ENCODE measurements around the gene ASCC1. TPM values are rescaled to one million over a fixed set of nuclear protein-coding genes. Genes with fewer than 3 reads are reported as not detected.
A peak's percentile ranks its signal among the peaks of the same experiment; 100 is the strongest.
"Not testable (repeated sequence)": the region's sequence is repeated elsewhere in the genome, so short reads cannot be mapped to it uniquely, and the experiment has no call there.

The ASCC1 gene
- polyA plus RNA-seq, 2 of the 4 experiments (the other 2 are of a cell fraction), result 56.5 to 82.3 TPM

- H3K27ac ChIP-seq, result peak overlapping the region in 1 of 2 experiments; percentile 15; a peak in 2 of 6 replicates
- TF ChIP-seq SMC3 (IDR thresholded peaks at IDR 0.05), result no peak
- TF ChIP-seq, protein P1, sequence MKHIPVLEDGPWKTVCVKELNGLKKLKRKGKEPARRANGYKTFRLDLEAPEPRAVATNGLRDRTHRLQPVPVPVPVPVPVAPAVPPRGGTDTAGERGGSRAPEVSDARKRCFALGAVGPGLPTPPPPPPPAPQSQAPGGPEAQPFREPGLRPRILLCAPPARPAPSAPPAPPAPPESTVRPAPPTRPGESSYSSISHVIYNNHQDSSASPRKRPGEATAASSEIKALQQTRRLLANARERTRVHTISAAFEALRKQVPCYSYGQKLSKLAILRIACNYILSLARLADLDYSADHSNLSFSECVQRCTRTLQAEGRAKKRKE (CRISPR knock-in tag; IDR thresholded peaks at IDR 0.05; ENCODE audit: low read depth), result no peak
- TF ChIP-seq ZC3H11A (IDR thresholded peaks at IDR 0.05), result no peak
- TF ChIP-seq MAX (IDR thresholded peaks at IDR 0.05), result no peak
- TF ChIP-seq FOXS1 (CRISPR knock-in tag; IDR thresholded peaks at IDR 0.05), result no peak
- H3K4me2 ChIP-seq, result peak overlapping the region; percentile 33; the same call in 2 of the 3 replicates
- ATAC-seq, result peak in 1 of 2 experiments; percentile 45; a peak in 2 of 6 replicates
- DNase-seq (ENCODE audit: low read depth in 1 of 2, low spot score in 1 of 2), result no peak
- FAIRE-seq, result no peak
- peaks cover 14% of the 10 kb centered on the region; the same call in 2 of the 3 replicates for H3K4me1 ChIP-seq
- peaks cover 4% of the 10 kb centered on the region; the same call in 1 of the 3 replicates for H3K9me3 ChIP-seq
- ChIA-PET POLR2A (interaction anchor here (1.3 kb wide), 1 partner anchor 133 kb away, joined by 3 read pairs; the partner anchor contains the start of gene DDIT4), CTCF (interaction anchor here (0.5 to 3.7 kb wide), 6 partner anchors 8 to 166 kb away, joined by 3 to 21 read pairs (median 4); no protein-coding TSS in a partner anchor)
- H3K4me3 ChIP-seq, result no peak overlapping the region
Observed at GRCh38 chr10:72140174-72140573, 75.9 kb downstream of the ASCC1 start.

DNA sequence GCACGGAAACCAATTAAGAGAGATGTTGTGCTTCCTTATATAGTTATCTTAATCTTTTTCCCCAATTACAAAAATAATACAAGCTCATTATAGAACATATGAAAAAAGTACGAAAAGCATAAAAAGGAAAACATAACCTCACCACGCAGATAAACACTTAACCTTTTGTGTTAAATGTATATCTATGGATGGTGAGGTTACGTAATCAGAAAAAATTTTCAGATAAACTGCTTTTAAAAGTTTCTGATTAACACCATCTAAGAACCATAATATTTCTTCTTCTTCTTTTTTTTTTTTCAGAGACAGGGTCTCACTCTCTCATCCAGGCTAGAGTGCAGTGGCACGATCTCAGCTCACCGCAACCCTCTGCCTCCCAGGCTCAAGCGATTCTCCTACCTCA is 78.5 kb downstream of the ASCC1 start:
- ChIA-PET POLR2A (no interaction called here), CTCF (interaction anchor here (0.6 to 3.2 kb wide), 7 partner anchors 11 to 299 kb away, joined by 3 to 24 read pairs (median 4); no protein-coding TSS in a partner anchor)
- no peak for FAIRE-seq
- no peak for DNase-seq (ENCODE audit: low read depth in 1 of 2, low spot score in 1 of 2)
- TF ChIP-seq ZC3H11A (IDR thresholded peaks at IDR 0.05) (no peak), POLR2A (IDR thresholded peaks at IDR 0.05; ENCODE audit: low read length) (no peak), RAD21 (conservative IDR thresholded peaks at IDR 0.05 in 1 of 2, IDR thresholded peaks at IDR 0.05 in 1 of 2) (no peak), FOSB (CRISPR knock-in tag; IDR thresholded peaks at IDR 0.05) (no peak), RARB (CRISPR knock-in tag; IDR thresholded peaks at IDR 0.05) (no peak), BCL3 (IDR thresholded peaks at IDR 0.05) (no peak)
- Histone ChIP-seq H3K27ac (0 out of 6 replicates have a peak overlapping the region, but pooled peaks of 1 of the 2 experiments have one; percentile 14), H3K4me1 (peaks cover 32% of the 10 kb centered on the region), H3K9me3 (peaks cover 4% of the 10 kb centered on the region; the same call in 1 of the 3 replicates), H3K4me3 (no peak overlapping the region), H3K4me2 (no peak overlapping the region)
- ATAC-seq, result no peak
- WGBS (ENCODE audit: missing lambda C conversion rate), result 94% methylated on average over 7 of the region's 7 CpGs

GRCh38 chr10:72136225-72136624 is 79.9 kb downstream of the ASCC1 start:
- POLR2A ChIA-PET; H3K4me2 ChIP-seq; FAIRE-seq; H3K9me3 ChIP-seq; ATAC-seq; DNase-seq (ENCODE audit: low read depth in 1 of 2, low spot score in 1 of 2); H3K4me3 ChIP-seq; H3K27ac ChIP-seq: not testable (repeated sequence)
- CTCF ChIA-PET, result interaction anchor here (0.7 to 3.2 kb wide), 5 partner anchors 10 to 733 kb away, joined by 3 to 24 read pairs (median 3); no protein-coding TSS in a partner anchor
- peaks cover 37% of the 10 kb centered on the region for H3K4me1 ChIP-seq
- WGBS (ENCODE audit: missing lambda C conversion rate), result 94% methylated on average over 10 of the region's 10 CpGs
- TF ChIP-seq MAFK (IDR thresholded peaks at IDR 0.05; ENCODE audit: partially characterized antibody), result peak; percentile 85

GRCh38 chr10:72134785-72135767 is 81.0 kb downstream of the ASCC1 start:
- ATAC-seq, result no peak
- CTCF ChIA-PET, result interaction anchor here (0.9 to 3.2 kb wide), 4 partner anchors 9 to 88 kb away, joined by 3 to 24 read pairs (median 3); no protein-coding TSS in a partner anchor
- no peak overlapping the region for H3K4me2 ChIP-seq
- peaks cover 4% of the 10 kb centered on the region; the same call in 1 of the 3 replicates for H3K9me3 ChIP-seq
- peak overlapping the region; percentile 26 to 56; a peak in 4 of 6 replicates for H3K27ac ChIP-seq
- no peak overlapping the region for H3K4me3 ChIP-seq
- FAIRE-seq, result no peak
- H3K4me1 ChIP-seq, result peaks cover 29% of the 10 kb centered on the region
- WGBS (ENCODE audit: missing lambda C conversion rate), result 88% methylated on average over 10 of the region's 10 CpGs
- POLR2A ChIA-PET, result no interaction called here
- no peak for DNase-seq (ENCODE audit: low read depth in 1 of 2, low spot score in 1 of 2)
- TF ChIP-seq KDM1A (IDR thresholded peaks at IDR 0.05; ENCODE audit: low read depth) (no peak), MYC (IDR thresholded peaks at IDR 0.05; ENCODE audit: borderline replicate concordance, low read length) (no peak), REST (IDR thresholded peaks at IDR 0.05) (no peak), CHD2 (IDR thresholded peaks at IDR 0.05; ENCODE audit: low read length, partially characterized antibody) (no peak), EHF (CRISPR knock-in tag; IDR thresholded peaks at IDR 0.05) (no peak)
- TF ChIP-seq, protein P1 (CRISPR knock-in tag; IDR thresholded peaks at IDR 0.05; ENCODE audit: low read depth), result no peak
- TF ChIP-seq, protein P2, sequence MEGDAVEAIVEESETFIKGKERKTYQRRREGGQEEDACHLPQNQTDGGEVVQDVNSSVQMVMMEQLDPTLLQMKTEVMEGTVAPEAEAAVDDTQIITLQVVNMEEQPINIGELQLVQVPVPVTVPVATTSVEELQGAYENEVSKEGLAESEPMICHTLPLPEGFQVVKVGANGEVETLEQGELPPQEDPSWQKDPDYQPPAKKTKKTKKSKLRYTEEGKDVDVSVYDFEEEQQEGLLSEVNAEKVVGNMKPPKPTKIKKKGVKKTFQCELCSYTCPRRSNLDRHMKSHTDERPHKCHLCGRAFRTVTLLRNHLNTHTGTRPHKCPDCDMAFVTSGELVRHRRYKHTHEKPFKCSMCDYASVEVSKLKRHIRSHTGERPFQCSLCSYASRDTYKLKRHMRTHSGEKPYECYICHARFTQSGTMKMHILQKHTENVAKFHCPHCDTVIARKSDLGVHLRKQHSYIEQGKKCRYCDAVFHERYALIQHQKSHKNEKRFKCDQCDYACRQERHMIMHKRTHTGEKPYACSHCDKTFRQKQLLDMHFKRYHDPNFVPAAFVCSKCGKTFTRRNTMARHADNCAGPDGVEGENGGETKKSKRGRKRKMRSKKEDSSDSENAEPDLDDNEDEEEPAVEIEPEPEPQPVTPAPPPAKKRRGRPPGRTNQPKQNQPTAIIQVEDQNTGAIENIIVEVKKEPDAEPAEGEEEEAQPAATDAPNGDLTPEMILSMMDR (IDR thresholded peaks at IDR 0.05), result no peak
